NCI-H345 treated with DMSO at 0.1 percent for 48 hours (cell line): ENCODE results near the gene ENTPD8.
"Not testable (repeated sequence)": the region's sequence is repeated elsewhere in the genome, so short reads cannot be mapped to it uniquely, and the experiment has no call there.

Experiments
- DNase-seq: peaks from one replicate; lab custom pipeline; 2025; ENCODE audit not compliant: unreplicated experiment; lab: John Stamatoyannopoulos, UW

ENTPD8 gene

DNA sequence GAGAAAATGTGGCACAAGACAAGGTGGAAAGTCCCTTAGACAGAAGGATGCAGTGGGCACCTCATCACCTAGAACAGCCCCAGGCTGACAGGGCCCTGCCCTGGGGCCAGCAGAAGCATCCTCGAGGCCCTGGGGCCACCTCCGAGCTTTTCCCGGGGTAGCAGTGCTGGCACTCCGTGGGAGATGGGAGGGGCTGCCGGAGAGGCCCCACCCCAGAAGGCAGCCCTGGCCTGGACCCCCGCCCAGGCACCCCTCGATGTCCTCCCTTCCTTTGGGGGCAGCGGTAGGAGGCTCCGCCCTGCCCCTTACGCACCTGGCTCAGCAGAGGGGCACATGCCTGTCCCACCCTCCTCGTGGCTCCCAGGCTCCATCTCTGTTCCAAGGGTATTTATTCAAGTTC is 35.7 kb upstream of the ENTPD8 start:
- no peak for DNase-seq

DNA sequence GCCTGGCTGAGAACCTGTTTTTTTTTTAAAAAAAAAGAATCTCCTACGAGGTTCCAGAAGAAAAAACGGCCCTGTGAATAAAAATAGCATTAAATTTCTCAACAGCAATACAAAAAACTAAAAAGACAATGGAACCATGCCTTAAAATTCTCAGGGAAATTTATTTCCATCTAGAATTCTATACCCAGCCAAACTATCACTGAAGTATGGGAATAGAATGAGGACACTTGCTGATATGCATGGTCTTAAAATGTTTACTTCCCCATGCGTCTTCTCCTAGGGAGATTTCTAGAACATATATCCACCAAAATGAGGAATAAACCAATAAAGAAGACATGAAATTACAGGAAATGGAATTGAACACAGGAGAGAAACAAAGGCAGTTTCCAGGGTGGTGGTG is 34.5 kb upstream of the ENTPD8 start:
- no peak for DNase-seq

DNA sequence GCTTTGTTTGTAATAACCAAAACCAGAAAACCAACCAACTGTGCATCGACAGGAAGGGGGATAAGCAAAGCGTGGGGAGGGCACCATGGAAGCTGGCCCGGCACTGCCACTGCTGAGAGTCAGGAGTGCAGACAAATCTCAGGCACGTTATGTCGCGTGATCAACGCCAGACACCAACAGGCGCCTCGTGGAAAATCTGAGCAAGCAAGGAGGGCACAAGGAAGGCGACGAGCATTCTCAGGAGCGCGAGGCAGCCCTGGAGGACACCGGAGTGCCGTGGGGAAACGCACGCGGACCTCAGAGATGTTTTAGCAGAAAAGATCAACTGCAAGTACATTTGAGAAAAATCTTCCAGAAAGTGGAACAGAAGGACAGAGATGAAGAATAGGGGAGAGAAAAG is 33.1 kb upstream of the ENTPD8 start:
- no peak for DNase-seq

DNA sequence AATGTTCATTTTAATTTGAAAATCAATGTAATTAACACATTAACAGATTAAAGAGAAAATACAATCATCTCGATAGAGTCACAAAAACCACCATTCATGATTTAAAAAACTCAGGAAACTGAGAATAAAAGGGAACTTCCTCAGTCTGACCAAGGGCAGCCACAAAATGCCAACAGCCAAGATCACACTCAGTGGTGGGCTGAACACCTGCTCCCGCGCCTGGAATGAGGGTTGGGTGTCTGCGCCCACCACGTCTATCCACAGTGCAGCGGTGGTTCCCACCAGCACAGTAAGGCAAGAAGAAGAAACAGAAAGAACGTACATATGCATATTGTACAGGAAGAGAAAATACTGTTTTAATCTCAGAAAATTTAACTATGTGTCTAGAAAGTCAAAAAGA is 29.6 kb upstream of the ENTPD8 start:
- no peak for DNase-seq

DNA sequence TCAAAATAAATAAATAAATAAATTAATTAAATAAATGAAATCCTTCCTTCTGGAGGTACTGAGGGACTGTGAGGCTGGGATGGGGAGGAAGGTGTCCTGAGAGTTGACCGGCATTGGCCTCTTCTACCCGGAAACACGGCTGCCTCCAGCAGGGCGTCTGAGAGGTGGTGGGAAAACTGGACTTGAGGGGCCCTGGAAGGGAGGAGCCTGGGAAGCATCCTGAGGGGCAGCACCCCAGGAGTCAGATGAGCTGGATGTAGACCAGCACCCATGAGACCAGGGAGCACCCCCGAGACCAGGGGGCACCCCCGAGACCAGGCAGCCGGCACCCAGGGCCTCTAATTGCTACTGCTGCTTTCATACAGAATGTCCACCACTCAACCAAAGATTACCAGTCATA is 26.7 kb upstream of the ENTPD8 start:
- no peak for DNase-seq

DNA sequence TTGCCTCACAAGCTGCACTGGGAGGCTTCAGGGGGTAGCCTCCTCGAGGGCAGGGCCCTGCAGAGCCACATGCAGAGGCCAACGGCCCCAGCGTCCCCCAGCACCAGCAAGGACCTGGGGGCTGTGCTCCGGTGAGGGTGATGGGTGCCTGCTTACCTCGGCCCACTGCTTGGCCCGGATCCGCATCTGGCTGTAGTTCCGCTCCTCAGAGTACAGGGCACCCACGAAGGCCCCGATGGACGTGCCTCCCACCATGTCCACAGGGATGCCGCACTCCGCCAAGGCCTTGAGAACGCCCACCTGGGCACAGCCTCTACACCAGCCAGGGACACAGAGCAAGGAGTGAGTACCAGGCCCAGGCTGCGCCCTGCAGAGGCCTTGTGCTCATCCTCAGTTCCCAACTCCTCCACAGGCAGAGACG is 26.0 kb upstream of the ENTPD8 start:
- DNase-seq, result no peak

DNA sequence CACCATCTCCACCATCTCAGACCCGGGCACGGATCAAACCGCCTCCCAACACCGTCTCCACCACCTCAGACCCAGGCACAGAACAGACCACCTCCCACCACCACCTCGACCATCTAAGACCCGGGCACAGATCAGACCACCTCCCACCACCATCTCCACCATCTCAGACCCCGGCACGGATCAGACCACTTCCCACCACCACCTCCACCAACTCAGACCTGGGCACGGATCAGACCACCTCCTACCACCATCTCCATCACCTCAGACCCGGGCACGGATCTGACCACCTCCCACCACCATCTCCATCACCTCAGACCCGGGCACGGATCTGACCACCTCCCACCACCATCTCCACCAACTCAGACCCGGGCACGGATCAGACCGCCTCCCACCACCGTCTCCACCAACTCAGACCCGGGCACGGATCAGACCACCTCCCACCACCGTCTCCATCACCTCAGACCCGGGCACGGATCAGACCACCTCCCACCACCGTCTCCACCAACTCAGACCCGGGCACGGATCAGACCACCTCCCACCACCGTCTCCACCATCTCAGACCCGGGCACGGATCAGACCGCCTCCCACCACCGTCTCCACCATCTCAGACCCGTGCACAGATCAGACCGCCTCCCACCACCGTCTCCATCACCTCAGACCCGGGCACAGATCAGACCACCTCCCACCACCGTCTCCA is 25.4 kb upstream of the ENTPD8 start:
- DNase-seq, result not testable (repeated sequence)

DNA sequence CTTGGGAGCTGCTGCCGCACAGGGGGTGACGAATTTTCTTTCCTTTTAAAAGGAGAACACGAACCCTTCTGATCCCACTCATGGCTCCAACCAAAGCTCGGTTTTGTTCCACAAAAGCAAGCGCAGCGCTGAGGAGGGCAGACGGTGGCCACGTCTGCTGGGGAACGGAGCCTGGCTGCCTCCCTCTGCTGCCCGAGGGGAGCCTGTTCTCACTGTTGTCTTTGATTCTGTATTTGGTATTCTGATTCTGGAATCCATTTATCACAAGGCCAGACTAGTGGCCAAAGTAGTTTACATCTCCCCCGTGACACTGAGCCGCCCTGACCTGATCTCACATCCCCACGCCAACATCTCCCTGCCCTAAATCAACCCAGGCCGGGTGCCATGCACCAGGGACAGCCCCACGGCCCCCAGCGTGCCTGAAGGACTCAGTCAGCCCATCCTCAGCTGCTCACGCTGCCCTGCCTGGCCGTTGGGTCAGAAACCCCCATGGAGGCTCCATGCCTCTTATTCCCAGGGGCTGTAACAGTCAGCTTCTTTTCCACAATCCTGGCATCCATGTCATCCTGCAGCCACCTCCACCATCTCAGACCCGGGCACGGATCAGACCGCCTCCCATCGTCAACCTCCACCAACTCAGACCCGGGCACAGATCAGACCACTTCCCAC is 24.7 kb upstream of the ENTPD8 start:
- DNase-seq, result no peak

DNA sequence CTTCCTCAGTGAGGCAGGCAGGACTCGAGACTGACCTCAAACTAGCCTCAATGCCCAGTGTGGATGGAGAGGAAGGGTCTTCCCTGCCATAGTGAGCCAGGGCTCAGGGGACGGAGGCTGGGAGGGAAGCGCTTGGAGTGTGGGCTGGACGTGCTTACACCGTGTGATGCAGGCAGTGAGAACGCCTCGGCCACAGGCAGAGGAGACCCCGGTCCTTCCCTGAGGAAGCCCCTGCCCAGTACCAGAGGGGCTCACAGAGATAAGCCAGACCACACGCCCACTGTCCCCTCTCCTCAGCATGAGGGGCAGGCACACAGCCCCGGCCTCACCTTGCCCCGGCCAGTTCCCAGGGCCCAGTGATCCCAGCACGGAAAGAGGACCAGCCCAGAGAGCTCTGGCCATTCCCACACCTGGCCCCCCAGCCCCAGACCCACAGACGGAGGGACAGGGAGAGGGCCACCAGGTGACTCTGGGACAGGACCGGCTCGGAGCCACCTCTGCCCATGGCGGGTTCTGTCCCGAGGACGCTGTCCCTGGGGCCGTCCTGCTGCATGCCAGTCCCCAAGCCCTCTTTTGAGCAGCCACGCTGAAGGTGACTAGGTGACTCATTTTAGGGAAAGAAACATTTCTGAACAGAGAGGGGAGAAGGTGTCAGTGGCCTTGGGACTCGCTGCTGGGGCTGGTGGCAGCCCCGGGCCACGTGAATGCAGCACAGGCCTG is 24.0 kb upstream of the ENTPD8 start:
- DNase-seq, result no peak

DNA sequence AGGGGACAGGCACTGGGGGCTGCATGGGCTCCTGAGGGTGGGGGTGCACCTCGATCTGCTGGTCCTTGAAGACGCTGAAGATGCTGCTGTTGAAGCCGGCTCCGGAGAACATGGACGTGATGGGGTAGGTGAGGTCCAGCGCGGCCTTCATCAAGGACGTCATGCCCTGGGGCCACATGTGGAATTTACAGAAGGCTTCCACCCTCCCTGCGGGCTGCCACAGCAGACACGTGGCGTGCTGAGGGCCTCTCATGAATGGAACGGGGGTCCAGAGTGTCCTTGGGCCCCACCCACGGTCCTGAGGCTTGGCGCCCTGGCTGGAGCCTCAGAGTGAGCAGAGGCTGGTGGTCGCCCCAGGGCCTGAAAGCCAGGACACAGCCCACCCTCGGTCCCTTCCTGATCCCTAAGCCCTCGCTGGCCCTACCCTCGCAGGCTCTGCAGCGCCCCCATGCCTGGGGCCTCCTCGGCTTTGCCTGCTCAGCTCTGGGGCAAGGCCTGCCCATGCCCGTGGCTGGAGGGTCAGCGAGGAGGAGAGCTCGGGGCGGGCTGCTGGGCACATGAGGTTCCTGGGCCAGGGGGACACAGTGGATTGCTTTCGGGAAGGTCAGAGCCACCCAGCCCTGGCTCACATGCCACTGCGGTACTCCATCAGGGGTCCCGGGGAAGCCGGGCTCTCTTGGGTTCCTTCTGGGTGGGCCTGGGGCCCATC is 23.3 kb upstream of the ENTPD8 start:
- no peak for DNase-seq

DNA sequence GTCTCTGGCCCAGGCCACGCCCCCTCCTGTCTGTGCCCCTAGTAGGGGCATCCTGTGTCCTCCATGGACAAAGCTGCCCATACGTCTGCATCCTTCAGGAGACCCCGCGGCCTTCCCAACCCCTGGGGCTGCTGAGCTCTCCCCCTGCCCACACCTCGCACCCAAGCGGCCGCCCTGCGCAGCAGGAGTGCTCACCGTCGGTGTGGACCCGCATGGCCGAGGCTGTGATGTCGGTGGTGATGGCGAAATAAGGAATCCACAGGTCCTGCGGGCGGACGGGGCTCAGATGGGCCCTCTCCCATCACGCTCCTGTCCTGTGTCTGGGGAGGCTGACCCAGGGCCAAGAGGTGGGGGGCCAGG is 22.8 kb upstream of the ENTPD8 start:
- no peak for DNase-seq

DNA sequence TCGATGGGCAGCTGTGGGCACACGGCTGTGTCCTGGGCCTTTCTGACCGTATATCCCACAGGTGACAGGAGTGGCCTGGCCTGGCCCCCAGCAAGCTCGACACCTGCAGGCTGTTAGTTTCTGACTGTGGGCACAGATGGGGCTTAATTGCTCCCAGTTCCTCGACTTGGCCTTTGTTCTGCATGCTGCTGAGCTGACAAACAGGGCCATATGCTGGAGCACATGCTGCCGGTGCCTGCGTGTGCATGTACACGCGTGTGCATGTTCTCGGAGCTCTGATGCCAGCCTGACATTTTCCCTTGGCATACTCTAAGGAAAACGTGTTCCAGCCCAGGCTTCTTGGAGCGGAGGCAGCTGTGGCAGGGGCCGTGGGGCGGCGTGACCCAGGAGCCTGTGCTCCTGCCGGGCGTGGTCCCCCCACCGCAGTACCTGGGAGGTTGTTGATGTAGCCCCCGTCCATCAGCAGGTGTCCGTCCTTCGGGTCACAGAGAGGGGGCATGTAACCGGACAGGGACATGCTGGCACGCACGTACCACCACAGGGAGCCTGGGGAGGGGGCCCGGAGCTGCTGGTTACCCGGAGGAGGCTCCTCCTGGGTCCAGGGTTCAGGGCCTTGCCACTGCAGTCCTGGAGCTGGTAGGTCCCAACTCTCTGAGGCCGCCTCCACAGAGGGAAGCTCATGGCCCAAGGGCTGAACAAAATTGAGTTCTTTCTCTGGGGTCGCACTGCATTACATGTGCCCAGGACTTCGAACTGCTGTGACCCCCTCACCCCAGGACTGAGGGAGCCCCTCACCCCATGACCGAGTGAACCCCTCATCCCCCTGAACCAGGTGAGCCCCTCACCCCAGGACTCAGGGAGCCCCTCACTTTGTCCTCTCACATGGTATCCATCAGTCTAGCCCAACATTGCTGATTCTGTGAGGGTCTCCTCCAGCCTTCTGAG is 22.1 kb upstream of the ENTPD8 start:
- DNase-seq, result no peak

DNA sequence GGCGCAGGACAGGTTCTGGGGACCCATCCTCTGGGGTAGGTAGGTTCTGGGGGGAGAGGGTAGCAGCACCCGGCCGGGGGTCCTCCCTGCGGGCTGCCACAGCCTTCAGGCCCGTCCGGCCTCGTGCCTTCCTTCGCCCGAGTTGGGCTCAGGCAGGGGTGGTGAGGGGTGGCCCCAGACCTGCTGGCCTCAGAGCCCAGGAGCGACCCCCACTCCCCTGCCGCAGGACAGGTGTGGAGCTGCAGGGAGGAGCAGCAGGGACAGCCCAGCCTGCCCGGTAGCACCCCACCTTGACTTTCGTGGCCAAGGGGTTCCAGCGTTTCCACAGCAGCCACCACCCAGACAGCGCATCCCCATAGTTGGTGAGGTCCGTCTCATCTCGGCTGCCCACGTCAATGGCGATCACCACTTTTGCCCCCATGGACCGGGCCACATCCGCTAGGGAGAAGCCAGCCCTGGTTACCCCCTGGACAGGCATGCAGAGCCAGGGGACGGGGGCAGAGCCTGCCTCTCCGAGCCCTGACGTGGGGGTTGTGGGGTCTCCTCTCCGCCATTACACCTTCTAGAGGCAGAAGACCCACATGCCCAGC is 21.3 kb upstream of the ENTPD8 start:
- no peak for DNase-seq

DNA sequence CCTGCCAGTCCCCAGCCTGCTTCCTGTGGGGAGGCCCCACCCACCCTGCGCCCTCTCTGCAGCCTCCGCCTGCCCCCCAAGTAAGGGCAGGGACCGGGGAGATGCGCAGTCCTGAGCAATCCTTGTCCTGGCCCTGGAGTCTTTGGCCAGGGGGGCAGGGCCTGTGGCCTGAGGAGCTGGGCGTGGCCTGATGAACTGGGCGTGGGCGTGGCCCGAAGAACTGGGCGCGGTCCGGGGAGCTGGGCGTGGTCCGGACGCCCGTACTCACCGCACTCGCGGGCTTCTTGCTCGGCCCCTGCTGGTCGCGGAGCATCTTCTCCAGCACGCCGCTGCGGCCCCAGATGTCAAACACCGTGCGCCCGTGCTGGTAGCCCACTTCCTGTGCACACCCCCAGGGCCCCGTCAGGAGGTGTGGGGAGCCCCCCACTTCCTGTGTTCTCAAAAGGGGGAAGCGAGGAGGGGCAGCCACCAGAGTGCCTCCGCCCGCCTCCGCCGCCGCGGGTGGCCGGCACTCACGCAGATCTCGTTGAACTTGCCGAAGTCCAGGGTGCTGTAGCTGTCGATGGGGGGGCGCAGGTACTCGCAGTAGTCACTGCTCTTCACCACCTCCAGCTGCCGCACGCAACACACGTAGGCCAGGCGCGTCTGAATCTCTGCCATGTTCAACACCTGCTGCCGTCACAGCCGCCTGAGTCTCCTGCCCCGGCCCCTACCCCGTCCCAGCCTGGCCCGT is 20.7 kb upstream of the ENTPD8 start:
- DNase-seq, result no peak

DNA sequence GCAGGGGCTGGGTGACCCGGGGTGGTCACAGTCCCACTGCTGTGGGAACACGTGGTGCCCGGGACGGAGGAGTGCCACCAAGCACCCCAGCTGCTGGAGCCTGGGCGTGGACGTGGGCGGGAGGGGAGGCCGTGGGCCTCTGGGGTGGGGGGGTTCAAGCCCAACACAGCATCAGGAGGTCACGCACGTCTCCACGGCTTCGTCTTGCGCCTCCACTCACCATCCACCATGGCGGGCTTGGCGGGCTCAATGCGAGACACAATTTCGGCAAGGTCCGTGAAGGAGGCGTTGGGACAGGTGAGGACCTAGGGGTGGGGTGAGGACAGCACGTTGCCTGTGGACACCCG is 20.1 kb upstream of the ENTPD8 start:
- DNase-seq, result no peak

DNA sequence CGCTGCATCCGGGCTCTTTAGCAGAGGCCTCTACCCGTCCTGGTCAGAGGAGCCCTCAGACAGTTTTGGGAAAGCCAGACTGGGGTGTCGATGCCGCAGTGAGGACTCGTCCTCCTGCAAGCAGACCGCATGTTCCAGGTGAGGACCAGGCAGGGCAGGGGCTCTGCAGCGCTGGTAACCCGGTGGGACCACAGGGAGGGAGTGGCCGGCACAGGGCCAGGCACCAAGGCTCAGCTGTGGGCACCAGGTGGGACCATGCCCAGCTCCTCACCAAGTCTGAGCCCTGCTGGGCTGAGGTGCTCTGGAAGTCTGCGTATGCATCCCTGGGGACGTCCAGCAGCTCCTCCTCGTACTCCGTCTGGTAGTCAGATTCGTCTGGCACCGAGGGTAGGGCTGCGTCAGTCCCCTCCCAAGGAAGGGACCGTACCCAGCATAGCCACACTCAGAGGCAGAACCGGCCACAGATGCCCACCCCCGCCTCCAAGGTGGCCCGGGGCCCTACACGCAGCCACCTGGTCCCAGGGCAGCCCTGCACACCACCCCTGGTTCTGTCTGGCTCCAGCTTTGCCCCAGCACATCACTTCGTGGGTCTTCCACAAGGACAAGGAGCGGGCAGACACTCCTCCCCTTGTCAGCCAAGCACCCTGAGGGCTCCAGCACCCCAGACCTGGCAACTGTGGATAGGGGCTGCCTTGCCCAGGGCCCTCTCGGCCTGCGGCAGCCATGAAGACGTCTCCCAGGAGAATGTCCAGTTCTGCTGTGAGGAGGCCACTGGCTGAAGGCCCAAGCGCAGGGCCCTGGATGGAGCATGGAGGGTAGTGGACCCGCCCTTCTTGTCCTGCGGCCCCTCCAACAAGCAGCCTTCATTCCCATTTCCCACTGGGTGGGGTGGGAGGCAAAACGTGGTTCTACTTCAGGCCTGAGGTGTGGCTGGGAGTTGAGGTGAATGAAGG is 19.5 kb upstream of the ENTPD8 start:
- DNase-seq, result no peak

DNA sequence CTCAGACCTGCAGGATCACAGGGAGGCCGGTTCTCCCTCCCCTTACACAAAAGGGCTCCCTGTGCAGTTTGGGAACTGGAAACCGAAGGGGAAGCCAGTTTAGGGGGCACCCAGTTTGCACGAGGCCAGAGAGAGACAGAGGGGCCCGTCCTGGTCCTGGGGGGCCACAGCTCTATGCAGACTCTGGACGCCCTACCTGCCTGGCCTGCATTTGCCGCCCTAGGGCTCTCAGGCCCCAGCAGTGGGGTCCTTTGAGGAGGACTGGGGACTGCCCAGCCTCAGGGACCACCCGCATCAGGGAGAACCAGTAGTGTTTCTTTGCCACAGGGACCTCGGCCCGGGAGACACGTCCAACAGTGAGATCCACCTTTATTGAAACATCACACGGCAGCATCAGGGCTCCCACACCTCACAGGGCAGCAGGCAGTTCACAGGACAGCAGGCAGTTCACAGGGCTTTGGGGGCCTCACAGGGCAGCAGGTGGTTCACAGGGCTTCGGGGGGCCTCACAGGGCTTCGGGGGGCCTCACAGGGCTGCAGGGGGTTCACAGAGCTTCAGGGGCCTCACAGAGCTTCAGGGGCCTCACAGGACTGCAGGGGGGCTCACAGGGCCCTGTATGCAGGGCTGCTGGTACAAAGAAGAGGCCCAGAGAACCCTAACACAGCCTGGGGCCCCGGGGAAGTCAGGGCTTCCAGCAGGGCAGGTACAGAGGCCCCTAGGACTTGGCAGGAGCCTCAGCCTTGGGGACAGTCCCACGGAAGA is 18.6 kb upstream of the ENTPD8 start:
- no peak for DNase-seq

DNA sequence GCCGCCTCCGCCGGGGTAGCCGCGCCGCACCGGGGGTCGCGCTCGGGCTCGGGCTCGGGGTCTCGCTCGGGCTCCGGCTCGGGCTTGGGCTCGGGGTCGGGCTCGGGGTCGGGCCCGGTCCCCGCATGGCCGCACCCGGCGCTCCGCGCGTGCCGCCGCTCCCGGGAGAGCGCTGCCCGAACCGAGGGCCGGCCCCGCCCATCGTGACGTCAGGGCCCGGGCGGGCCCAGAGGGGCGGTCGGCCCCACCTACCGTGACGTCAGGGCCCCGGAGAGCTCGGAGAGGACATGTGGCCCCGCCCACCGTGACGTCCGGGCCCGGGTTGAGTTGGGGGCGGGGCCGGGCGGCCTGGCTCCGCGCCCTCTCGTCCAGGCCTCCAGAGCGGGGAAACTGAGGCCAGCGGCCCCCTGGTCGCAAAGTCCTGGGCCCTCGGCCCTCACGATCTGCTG is 18.0 kb upstream of the ENTPD8 start, which contains the start of gene NSMF:
NSMF (minus strand) TSS at position 183 of the 449 bp plus-strand sequence. CDS start 232 bp downstream, outside the sequence.
- peak; percentile 80 for DNase-seq
